ENCODE results near the gene BPNT1. TPM values are rescaled to one million over a fixed set of nuclear protein-coding genes. Genes with fewer than 3 reads are reported as not detected.
A peak's percentile ranks its signal among the peaks of the same experiment; 100 is the strongest.
"Not testable (repeated sequence)": the region's sequence is repeated elsewhere in the genome, so short reads cannot be mapped to it uniquely, and the experiment has no call there.

Gene BPNT1
- 10 to 100 TPM; 31.6 to 52.4 (median 48.3) TPM for polyA plus RNA-seq (ENCODE audit: insufficient read length in 4 of 4)

GRCh38 chr1:220089650-220090556 is at the start of gene BPNT1:
Gene BPNT1 (minus strand): TSS chr1:220089788. CDS start chr1:220079846, 9,942 bp downstream.
- DNase-seq (ENCODE audit: low read depth in 4 of 4, low spot score in 3 of 4), result peak; percentile 95 to 98 (median 96)

DNA sequence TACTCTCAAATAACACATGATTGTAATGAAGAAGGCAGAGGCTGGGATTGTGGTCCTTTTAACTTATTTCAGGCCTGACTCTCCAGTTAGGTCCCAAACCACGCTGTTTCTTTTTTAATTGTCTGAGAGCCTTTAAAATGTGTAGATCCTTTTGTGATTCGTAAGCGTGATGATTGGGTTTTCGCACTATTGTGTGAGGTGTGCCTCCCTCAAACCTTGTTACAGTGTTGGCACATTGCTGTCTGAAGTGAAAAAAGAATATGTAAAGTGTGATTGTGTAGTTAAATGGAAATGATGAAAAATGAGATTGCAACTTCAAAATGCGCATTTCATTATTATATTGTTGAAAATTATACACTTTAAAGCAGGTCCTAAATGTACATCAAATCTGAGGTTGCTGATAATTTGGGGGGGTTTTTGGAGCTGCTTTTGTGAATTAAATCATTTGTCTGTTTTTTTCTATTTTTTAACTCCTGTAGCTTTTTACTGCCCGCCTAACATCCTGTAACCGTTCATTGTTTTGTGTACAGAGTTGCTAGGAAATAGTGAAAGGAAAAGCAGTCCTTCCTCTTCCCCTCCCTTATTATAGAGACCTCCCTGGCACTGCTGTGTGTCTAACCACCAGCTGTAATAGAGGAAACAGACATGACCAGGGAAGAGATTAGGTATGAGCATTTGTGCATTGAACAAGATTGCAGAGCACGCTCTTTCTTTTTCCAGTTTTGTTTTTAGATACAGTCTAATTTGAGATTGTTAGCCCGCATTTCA is 47.6 kb upstream of the BPNT1 start:
- DNase-seq (ENCODE audit: low read depth in 4 of 4, low spot score in 3 of 4), result no peak

DNA sequence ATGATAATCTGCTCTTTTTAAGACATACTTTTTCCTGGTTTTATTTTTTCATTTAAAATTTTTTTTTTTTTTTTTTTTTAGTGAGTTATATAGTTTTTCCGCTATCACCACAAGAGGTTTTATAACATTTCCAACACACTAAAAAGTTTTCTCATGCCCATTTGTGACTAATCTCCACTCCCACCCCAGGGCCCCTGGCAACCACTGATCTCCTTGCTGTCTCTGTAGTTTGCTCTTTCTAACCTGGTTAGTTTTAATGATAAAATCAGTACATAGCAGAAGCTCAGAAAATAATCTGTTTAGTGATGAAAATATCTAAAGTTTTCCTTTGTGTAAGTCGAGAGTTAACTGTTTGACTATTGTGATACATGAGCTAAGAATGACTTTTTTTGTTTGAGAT is 46.2 kb upstream of the BPNT1 start:
- no peak for DNase-seq (ENCODE audit: low read depth in 4 of 4, low spot score in 3 of 4)

DNA sequence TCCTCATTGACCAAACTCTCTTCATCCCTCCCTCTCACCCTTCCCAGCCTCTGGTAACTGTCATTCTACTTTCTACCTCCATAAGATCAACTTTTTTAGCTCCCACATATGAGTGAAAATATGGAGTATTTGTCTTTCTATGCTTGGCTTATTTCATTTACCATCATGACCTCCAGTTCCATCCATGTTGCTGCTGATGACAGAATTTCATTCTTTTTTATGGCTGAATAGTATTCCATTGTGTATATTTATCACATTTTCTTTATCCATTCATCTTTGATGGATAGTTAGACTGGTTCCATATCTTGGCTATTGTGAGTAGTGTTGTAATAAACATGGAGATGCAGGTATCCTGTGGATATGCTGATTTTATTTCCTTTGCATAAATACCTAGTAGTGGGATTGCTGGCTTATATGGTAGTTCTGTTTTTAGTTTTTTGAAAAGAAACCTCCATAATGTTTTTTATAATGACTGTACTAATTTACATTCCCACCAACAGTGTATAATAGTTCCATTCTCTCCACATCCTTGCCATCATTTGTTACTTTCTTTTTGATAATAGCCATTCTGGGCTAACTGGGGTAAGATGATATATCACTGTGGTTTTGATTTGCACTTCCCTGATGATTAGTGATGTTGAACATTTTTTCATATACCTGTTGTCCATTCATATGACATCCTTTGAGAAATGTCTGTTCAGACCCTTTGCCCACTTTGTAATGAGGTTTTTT is 40.1 kb upstream of the BPNT1 start:
- no peak for DNase-seq (ENCODE audit: low read depth in 4 of 4, low spot score in 3 of 4)

GRCh38 chr1:220127076-220127475 is 37.5 kb upstream of the BPNT1 start:
- no peak for DNase-seq (ENCODE audit: low read depth in 4 of 4, low spot score in 3 of 4)

DNA sequence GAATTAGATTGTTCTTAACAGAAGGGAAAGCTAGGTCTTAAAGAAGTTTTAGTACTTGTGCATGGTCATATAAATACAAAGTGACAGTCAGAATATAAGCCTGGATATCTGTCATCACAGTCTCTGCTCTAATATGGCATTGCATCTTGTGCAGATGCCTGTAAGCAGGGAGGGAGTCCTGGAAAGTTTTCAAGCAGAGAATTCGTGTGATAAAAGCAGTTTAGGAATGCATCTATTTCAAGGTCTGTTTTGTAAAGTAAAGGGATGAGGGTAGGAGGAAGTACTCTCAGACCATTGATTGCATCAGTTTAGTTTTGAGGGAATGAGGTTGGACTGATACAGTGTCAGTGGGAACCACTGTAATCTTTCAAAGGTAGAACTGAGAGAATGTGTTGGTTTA is 35.0 kb upstream of the BPNT1 start:
- DNase-seq (ENCODE audit: low read depth in 4 of 4, low spot score in 3 of 4), result no peak

GRCh38 chr1:220123889-220124288 is 34.3 kb upstream of the BPNT1 start:
- no peak for DNase-seq (ENCODE audit: low read depth in 4 of 4, low spot score in 3 of 4)

GRCh38 chr1:220123066-220123465 is 33.5 kb upstream of the BPNT1 start:
- no peak for DNase-seq (ENCODE audit: low read depth in 4 of 4, low spot score in 3 of 4)

DNA sequence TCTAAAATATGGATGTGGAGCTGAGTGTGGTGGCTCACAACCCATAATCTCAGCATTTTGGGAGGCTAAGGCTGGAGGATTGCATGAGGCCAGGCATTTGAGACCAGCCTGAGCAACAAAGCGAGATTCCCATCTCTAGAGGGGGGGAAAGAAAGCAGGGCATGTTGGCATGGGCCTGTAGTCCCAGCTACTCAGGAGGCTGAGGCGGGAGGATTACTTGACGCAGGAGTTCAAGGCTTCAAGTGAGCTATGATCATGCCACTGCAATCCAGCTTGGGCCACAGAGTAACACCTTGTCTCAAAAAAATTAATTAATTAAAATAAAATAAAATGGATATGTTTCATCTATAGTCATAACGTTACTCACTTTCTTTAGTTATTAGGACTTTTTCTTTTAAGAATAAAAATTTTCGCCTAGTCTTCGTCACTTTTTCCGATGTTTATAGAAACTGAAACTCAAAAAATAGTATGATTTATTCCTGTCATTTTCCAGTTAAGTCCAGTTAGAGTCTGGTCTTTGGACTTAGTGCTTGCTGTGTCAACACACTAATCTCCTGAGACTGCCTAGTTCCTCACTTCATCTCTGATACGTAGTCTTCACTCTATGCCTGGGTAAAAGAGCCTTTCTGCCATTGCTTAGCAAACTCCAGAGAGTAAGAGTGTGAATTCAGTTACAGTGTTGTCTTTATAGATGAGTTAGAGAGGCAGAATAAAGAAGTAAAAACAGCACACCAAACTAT is 32.4 kb upstream of the BPNT1 start:
- no peak for DNase-seq (ENCODE audit: low read depth in 4 of 4, low spot score in 3 of 4)

DNA sequence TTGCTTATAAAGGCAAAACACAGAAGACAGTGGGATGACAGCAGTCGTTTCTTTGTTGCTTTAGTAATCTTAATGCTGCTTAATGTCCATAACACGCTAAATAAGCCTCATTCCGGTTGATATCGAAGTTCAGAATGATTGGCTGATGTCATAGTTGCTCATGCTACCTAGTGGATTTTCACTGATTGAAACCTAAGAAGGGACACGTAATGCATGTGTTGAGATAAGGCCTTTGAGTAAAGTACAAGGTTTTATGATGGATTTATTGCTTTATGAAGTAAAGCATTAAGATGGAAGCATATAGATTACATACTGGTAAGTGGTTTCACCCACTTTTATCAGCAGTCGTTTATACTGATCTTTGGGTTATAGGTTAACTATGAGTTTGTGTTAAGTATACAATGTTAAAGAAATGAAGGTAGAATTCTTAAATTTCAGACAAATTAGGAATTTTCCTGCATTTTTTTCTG is 29.5 kb upstream of the BPNT1 start:
- DNase-seq (ENCODE audit: low read depth in 4 of 4, low spot score in 3 of 4), result no peak

DNA sequence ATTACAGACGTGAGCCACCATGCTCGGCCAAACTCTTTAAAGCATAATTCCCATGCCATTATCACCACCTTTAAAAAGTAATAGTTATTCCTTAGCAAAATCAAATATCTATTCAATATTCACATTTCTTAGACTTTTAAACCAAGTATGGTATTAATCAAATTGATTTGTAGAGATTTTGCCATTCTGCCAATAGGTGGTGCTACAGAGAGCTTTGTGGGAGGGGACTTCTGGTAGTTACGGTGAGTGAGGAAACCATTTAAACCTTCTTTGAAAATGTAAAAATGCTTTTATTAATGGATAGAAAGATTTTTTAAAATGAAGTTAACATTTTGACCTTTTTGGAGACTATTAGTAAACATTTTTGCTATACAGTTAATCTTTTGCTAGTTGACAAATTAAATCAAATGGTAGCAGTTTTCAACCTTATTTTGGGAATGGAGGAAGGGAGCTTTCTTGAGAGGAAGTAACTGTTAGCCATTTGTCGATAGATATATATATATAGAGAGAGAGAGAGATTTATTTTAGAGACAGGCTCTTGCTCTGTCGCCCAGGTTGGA is 23.6 kb upstream of the BPNT1 start:
- DNase-seq (ENCODE audit: low read depth in 4 of 4, low spot score in 3 of 4), result no peak

DNA sequence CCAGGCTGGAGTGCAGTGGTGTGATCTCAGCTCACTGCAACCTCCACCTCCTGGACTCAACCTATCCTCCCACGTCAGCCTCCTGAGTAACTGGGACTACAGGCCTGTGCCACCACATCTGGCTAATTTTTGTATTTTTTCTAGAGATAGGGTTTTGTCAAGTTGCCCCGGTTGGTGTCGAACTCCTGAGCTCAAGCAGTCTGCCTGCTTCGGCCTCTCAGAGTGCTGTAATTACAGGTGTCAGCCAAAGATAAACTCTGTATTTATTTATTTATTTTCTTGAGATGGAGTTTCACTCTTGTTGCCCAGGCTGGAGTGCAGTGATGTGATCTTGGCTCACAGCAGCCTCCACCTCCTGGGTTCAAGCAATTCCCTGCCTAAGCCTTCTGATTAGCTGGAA is 23.0 kb upstream of the BPNT1 start:
- DNase-seq (ENCODE audit: low read depth in 4 of 4, low spot score in 3 of 4), result not testable (repeated sequence)

DNA sequence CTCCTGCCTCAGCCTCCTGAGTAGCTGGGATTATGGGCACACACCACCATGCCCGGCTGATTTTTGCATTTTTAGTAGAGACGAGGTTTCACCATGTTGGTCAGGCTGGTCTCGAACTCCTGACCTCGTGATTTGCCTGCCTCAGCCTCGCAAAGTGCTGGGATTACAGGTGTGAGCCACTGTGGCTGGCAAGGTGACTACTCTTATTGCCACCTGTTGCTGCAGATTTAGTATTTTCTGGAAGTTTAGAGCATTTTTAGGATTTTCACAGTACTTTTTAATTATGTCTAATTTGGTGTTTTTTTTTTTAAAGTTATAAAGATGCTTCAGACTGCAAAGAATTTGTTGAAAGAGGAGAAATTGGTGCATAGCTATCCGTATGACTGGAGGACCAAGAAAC is 20.9 kb upstream of the BPNT1 start:
- not testable (repeated sequence) for DNase-seq (ENCODE audit: low read depth in 4 of 4, low spot score in 3 of 4)

- no peak for DNase-seq (ENCODE audit: low read depth in 4 of 4, low spot score in 3 of 4)
These were observed 10.2 kb upstream of the BPNT1 start for GRCh38 chr1:220099826-220100225.

DNA sequence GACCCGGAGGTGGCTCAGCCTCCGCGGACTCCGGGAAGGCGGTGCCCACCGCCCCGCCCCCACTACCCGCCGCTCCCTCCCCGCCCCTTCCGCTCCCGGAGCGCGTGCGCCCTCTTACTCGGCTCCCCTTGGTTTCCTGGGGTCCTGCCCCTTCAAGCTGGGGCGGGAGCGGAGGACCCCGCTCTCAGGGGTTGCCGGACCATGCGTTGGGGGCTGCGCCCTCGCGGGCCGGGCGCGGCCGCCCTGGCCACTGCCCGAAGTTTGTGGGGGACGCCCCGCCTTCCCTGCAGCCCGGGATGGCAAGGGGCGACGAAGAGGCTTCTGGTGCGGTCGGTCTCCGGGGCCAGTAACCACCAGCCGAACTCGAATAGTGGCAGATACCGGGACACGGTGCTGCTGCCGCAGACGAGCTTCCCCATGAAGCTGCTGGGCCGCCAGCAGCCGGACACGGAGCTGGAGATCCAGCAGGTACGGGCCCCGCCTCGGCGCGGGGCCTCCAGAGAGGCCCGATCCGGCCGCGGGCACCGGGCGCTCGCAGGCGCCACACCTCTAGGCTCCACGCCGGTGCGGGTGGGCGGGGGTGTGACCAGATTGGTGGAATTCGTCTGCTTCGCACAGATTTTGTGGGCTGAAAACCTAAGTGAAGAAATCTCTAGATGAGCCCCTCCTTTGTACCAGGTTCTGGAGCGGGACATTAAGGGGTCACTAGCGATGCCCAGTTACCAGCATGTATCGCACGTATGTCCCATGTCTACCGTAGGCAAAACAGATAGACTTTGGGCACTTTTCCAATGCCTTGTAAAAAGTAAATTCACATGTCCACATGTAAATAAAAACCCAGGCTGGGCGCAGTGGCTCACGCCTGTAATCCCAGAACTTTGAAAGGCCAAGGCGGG is 4.7 kb upstream of the BPNT1 start, which contains the start of gene IARS2:
Gene IARS2, plus strand, starts transcription at position 117 of the 896 bp plus-strand sequence. Its CDS starts 85 bp downstream, at position 202.
- DNase-seq (ENCODE audit: low read depth in 4 of 4, low spot score in 3 of 4), result peak; percentile 70 to 73 (median 72)

- DNase-seq (ENCODE audit: low read depth in 4 of 4, low spot score in 3 of 4), result no peak
These were observed 3.9 kb upstream of the BPNT1 start for GRCh38 chr1:220093361-220094015.

- no peak for DNase-seq (ENCODE audit: low read depth in 4 of 4, low spot score in 3 of 4)
These were observed 3.1 kb upstream of the BPNT1 start for GRCh38 chr1:220092694-220093093.

- not testable (repeated sequence) for DNase-seq (ENCODE audit: low read depth in 4 of 4, low spot score in 3 of 4)
These were observed 3.3 kb downstream of the BPNT1 start for GRCh38 chr1:220086261-220086686.

Measured in left renal pelvis (tissue), 4 donors.